HG03108 (cell line): ENCODE data around the gene FUZ.

Experiments used
- ATAC-seq: cut with Tn5 transposase; IDR thresholded peaks from one replicate; pipeline ENCODE4 v1.9.1; 2021; ENCODE audit warnings: moderate library complexity; ENCODE audit not compliant: unreplicated experiment

The FUZ gene

GRCh38 chr19:49807904-49808675, 5.0 kb downstream of the FUZ start:
- no peak for ATAC-seq

- ATAC-seq, result no peak
These were observed 5.8 kb downstream of the FUZ start for GRCh38 chr19:49807058-49807903.

GRCh38 chr19:49806620-49806959, 6.5 kb downstream of the FUZ start:
- no peak for ATAC-seq

GRCh38 chr19:49805822-49806619, 7.1 kb downstream of the FUZ start:
- ATAC-seq, result no peak

GRCh38 chr19:49803529-49803856, 9.6 kb downstream of the FUZ start:
- ATAC-seq, result no peak

GRCh38 chr19:49802836-49803528, 10.1 kb downstream of the FUZ start:
- no peak for ATAC-seq

- no peak for ATAC-seq
These were observed 11.0 kb downstream of the FUZ start for GRCh38 chr19:49801966-49802661.

- ATAC-seq, result no peak
These were observed 11.6 kb downstream of the FUZ start for GRCh38 chr19:49801401-49801888.

- ATAC-seq, result no peak
These were observed 12.3 kb downstream of the FUZ start for GRCh38 chr19:49800771-49801170.

GRCh38 chr19:49799798-49800376, 13.2 kb downstream of the FUZ start:
- ATAC-seq, result no peak

GRCh38 chr19:49799271-49799797, 13.8 kb downstream of the FUZ start:
- no peak for ATAC-seq

- ATAC-seq, result no peak
These were observed 14.5 kb downstream of the FUZ start for GRCh38 chr19:49798574-49798973.

- ATAC-seq, result no peak
These were observed 17.5 kb downstream of the FUZ start for GRCh38 chr19:49795615-49796014.

GRCh38 chr19:49793561-49793840, 19.6 kb downstream of the FUZ start:
- ATAC-seq, result no peak

- ATAC-seq, result no peak
These were observed 20.1 kb downstream of the FUZ start for GRCh38 chr19:49792829-49793560.

GRCh38 chr19:49791776-49792445, 21.2 kb downstream of the FUZ start:
- ATAC-seq, result no peak

- ATAC-seq, result no peak
These were observed 22.2 kb downstream of the FUZ start for GRCh38 chr19:49790866-49791265.

- ATAC-seq, result no peak
These were observed 24.2 kb downstream of the FUZ start for GRCh38 chr19:49788857-49789256.

GRCh38 chr19:49787746-49788145, 25.3 kb downstream of the FUZ start:
- no peak for ATAC-seq
